Measurements from ENCODE around the gene PRSS12. TPM values are rescaled to one million over a fixed set of nuclear protein-coding genes. Genes with fewer than 3 reads are reported as not detected.
A peak's percentile ranks its signal among the peaks of the same experiment; 100 is the strongest.
"Not testable (repeated sequence)": the region's sequence is repeated elsewhere in the genome, so short reads cannot be mapped to it uniquely, and the experiment has no call there.

The PRSS12 gene
- total RNA-seq = 10 to 100 TPM in 3 of 5 donors, 1 to 10 TPM in 1, under 1 TPM in 1; 0.45 to 21.7 (median 14.0) TPM
- polyA plus RNA-seq = 10 to 100 TPM in 1 of 3 donors, 1 to 10 TPM in 2; 1.4 to 10.1 (median 3.5) TPM
- long read RNA-seq, donor 1 = 0 reads
- long read RNA-seq, donor 2, full-length matches to known transcripts = 1 of 1 reads
- long read RNA-seq, donor 2, partial matches to known transcripts = 0 of 1 reads
- long read RNA-seq, donor 2, other reads (novel, unspliced or antisense) = 0 of 1 reads
- long read RNA-seq, donor 3, full-length matches to known transcripts = 1 of 1 reads
- long read RNA-seq, donor 3, partial matches to known transcripts = 0 of 1 reads
- long read RNA-seq, donor 3, other reads (novel, unspliced or antisense) = 0 of 1 reads
- long read RNA-seq, donor 4 = 0 reads
- long read RNA-seq, donor 5, full-length matches to known transcripts = 1 of 1 reads
- long read RNA-seq, donor 5, partial matches to known transcripts = 0 of 1 reads
- long read RNA-seq, donor 5, other reads (novel, unspliced or antisense) = 0 of 1 reads
- long read RNA-seq, donor 6, full-length matches to known transcripts = 4 of 9 reads
- long read RNA-seq, donor 6, partial matches to known transcripts = 5 of 9 reads
- long read RNA-seq, donor 6, other reads (novel, unspliced or antisense) = 0 of 9 reads
- long read RNA-seq, donor 7, full-length matches to known transcripts = 2 of 2 reads
- long read RNA-seq, donor 7, partial matches to known transcripts = 0 of 2 reads
- long read RNA-seq, donor 7, other reads (novel, unspliced or antisense) = 0 of 2 reads
- long read RNA-seq, donor 8, full-length matches to known transcripts = 1 of 1 reads
- long read RNA-seq, donor 8, partial matches to known transcripts = 0 of 1 reads
- long read RNA-seq, donor 8, other reads (novel, unspliced or antisense) = 0 of 1 reads
- long read RNA-seq, donor 9, full-length matches to known transcripts = 1 of 1 reads
- long read RNA-seq, donor 9, partial matches to known transcripts = 0 of 1 reads
- long read RNA-seq, donor 9, other reads (novel, unspliced or antisense) = 0 of 1 reads
- long read RNA-seq, donor 10, full-length matches to known transcripts = 1 of 1 reads
- long read RNA-seq, donor 10, partial matches to known transcripts = 0 of 1 reads
- long read RNA-seq, donor 10, other reads (novel, unspliced or antisense) = 0 of 1 reads

- H3K4me1 ChIP-seq = peaks cover 14 to 24% (median 21%) of the 10 kb centered on the region in 4 donors
- DNase-seq = peak; percentile 77 to 92
- 0 to 4% (median 1%) methylated on average over 21 to 59 of the region's 59 CpGs for WGBS, 5 donors
- TF ChIP-seq POLR2A (IDR thresholded peaks at IDR 0.05) (no peak), EP300 (IDR thresholded peaks at IDR 0.05) (no peak), CTCF (IDR thresholded peaks at IDR 0.05) (peak in 5 of 7 experiments; percentile 18 to 85 (median 61)), POLR2AphosphoS5 (IDR thresholded peaks at IDR 0.05) (peak in 1 of 3 donors; percentile 28)
- H3K9me3 ChIP-seq = no peaks in the 10 kb centered on the region
- H3K27me3 ChIP-seq = peaks cover 0 to 62% (median 26%) of the 10 kb centered on the region in 3 donors
- intact Hi-C loops (cut with DNase I; ENCODE audit: low total_unique reads) = loop anchor here (5.0 kb wide), 1 partner anchor 71 kb away; no protein-coding TSS in a partner anchor
- H3K4me3 ChIP-seq = peak within 1 kb of the TSS; percentile 58 to 67 (median 60)
- no peaks in the 10 kb centered on the region for H3K36me3 ChIP-seq
- H3K27ac ChIP-seq = peak within 1 kb of the TSS; percentile 52 to 93 (median 77)
Observed at GRCh38 chr4:118352843-118353533, at the start of gene PRSS12. PRSS12 (minus strand) TSS chr4:118353003; CDS start chr4:118352720, 283 bp downstream.

- intact Hi-C loops (cut with DNase I; ENCODE audit: low total_unique reads) = no loop called here
- H3K27ac ChIP-seq = no peak overlapping the region
- no peak overlapping the region for H3K4me3 ChIP-seq
- no peaks in the 10 kb centered on the region for H3K4me1 ChIP-seq
- H3K9me3 ChIP-seq = peaks cover 0 to 8% (median 0%) of the 10 kb centered on the region in 4 donors
- no peak for DNase-seq
- WGBS, 5 donors = 51 to 63% (median 61%) methylated on average over 3 of the region's 3 CpGs
- H3K27me3 ChIP-seq = peaks cover 0 to 3% (median 0%) of the 10 kb centered on the region in 3 donors
- no peaks in the 10 kb centered on the region for H3K36me3 ChIP-seq
- TF ChIP-seq POLR2A (IDR thresholded peaks at IDR 0.05) (no peak), EP300 (IDR thresholded peaks at IDR 0.05) (no peak), POLR2AphosphoS5 (IDR thresholded peaks at IDR 0.05) (no peak), CTCF (IDR thresholded peaks at IDR 0.05) (no peak)
Observed at GRCh38 chr4:118400356-118400755, 47.6 kb upstream of the PRSS12 start.

- intact Hi-C loops (cut with DNase I; ENCODE audit: low total_unique reads); H3K9me3 ChIP-seq; H3K36me3 ChIP-seq; DNase-seq; H3K27me3 ChIP-seq; H3K4me1 ChIP-seq; H3K27ac ChIP-seq; H3K4me3 ChIP-seq: not testable (repeated sequence)
- WGBS, 5 donors = 26 to 47% (median 30%) methylated on average over 4 of the region's 4 CpGs
Observed at GRCh38 chr4:118399883-118400282, 47.1 kb upstream of the PRSS12 start.

GRCh38 chr4:118398226-118399090 lies 45.7 kb upstream of the PRSS12 start:
- intact Hi-C loops (cut with DNase I; ENCODE audit: low total_unique reads) = no loop called here

More at GRCh38 chr4:118398226-118399090, 45.7 kb upstream of the PRSS12 start:
- H3K4me3 ChIP-seq = no peak overlapping the region
- H3K36me3 ChIP-seq = no peaks in the 10 kb centered on the region
- H3K9me3 ChIP-seq = no peaks in the 10 kb centered on the region
- H3K4me1 ChIP-seq = no peaks in the 10 kb centered on the region
- no peak overlapping the region for H3K27ac ChIP-seq
- H3K27me3 ChIP-seq = peaks cover 0 to 3% (median 0%) of the 10 kb centered on the region in 3 donors
- no peak for DNase-seq
- TF ChIP-seq CTCF (IDR thresholded peaks at IDR 0.05) (no peak), EP300 (IDR thresholded peaks at IDR 0.05) (no peak), POLR2A (IDR thresholded peaks at IDR 0.05) (no peak), POLR2AphosphoS5 (IDR thresholded peaks at IDR 0.05) (no peak)
- 68 to 76% (median 74%) methylated on average over 5 of the region's 5 CpGs for WGBS, 5 donors

Data from stomach (tissue), 19 donors.